ENCODE results near the gene UXT. TPM values are rescaled to one million over a fixed set of nuclear protein-coding genes. Genes with fewer than 3 reads are reported as not detected.

Gene UXT
- polyA plus RNA-seq, 1 of the 3 experiments (the other 2 are of a cell fraction): 205 TPM

DNA sequence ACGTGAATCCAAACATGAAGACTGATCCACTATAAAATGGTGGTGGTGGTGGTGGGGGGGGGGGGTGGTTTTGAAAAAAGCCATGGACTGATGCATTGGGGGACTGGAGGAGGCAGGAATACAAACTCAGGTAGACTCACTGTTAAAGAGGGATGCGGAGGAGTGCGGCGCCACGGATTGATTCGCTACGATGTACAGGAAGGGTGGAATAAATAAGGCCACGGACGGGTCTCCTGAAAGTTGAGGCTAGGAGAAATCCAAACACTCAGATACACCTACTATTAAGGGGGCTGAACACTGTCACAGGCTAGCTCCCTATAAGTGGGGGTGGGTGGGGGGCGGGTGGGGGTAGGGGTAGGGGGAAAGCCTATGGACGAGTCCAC lies 9.2 kb downstream of the UXT start:
- H3K36me3 ChIP-seq (replicated peaks in 1 of 2; ENCODE audit: control insufficient read depth in 1 of 2, insufficient read depth in 2 of 2, low read length in 1 of 2): peaks cover 3 to 10% of the 10 kb centered on the region in 2 experiments
- no peak overlapping the region; a peak in 1 of 4 replicates for H3K27ac ChIP-seq (ENCODE audit: low read depth in 2 of 2, low read length in 1 of 2)
- TF ChIP-seq TEAD4 (IDR thresholded peaks at IDR 0.05; ENCODE audit: borderline replicate concordance, insufficient read depth) (no peak), EP300 (IDR thresholded peaks at IDR 0.05; ENCODE audit: borderline replicate concordance in 1 of 2, low read depth in 1 of 2, low read length in 1 of 2) (no peak), YY1 (IDR thresholded peaks at IDR 0.05; ENCODE audit: low read depth) (no peak), CHD2 (IDR thresholded peaks at IDR 0.05; ENCODE audit: low read length, partially characterized antibody) (no peak), MXI1 (IDR thresholded peaks at IDR 0.05; ENCODE audit: low read depth, low read length) (no peak), JUND (IDR thresholded peaks at IDR 0.05) (no peak), FOSL2 (IDR thresholded peaks at IDR 0.05; ENCODE audit: borderline replicate concordance, low read depth) (no peak), FOXM1 (IDR thresholded peaks at IDR 0.05; ENCODE audit: low read depth) (no peak)
- TF ChIP-seq, protein P1, sequence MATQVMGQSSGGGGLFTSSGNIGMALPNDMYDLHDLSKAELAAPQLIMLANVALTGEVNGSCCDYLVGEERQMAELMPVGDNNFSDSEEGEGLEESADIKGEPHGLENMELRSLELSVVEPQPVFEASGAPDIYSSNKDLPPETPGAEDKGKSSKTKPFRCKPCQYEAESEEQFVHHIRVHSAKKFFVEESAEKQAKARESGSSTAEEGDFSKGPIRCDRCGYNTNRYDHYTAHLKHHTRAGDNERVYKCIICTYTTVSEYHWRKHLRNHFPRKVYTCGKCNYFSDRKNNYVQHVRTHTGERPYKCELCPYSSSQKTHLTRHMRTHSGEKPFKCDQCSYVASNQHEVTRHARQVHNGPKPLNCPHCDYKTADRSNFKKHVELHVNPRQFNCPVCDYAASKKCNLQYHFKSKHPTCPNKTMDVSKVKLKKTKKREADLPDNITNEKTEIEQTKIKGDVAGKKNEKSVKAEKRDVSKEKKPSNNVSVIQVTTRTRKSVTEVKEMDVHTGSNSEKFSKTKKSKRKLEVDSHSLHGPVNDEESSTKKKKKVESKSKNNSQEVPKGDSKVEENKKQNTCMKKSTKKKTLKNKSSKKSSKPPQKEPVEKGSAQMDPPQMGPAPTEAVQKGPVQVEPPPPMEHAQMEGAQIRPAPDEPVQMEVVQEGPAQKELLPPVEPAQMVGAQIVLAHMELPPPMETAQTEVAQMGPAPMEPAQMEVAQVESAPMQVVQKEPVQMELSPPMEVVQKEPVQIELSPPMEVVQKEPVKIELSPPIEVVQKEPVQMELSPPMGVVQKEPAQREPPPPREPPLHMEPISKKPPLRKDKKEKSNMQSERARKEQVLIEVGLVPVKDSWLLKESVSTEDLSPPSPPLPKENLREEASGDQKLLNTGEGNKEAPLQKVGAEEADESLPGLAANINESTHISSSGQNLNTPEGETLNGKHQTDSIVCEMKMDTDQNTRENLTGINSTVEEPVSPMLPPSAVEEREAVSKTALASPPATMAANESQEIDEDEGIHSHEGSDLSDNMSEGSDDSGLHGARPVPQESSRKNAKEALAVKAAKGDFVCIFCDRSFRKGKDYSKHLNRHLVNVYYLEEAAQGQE (IDR thresholded peaks at IDR 0.05; ENCODE audit: low read depth, low read length): no peak
- TF ChIP-seq, protein P2, sequence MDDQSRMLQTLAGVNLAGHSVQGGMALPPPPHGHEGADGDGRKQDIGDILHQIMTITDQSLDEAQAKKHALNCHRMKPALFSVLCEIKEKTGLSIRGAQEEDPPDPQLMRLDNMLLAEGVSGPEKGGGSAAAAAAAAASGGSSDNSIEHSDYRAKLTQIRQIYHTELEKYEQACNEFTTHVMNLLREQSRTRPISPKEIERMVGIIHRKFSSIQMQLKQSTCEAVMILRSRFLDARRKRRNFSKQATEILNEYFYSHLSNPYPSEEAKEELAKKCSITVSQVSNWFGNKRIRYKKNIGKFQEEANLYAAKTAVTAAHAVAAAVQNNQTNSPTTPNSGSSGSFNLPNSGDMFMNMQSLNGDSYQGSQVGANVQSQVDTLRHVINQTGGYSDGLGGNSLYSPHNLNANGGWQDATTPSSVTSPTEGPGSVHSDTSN (IDR thresholded peaks at IDR 0.05): no peak
- TF ChIP-seq, protein P3, sequence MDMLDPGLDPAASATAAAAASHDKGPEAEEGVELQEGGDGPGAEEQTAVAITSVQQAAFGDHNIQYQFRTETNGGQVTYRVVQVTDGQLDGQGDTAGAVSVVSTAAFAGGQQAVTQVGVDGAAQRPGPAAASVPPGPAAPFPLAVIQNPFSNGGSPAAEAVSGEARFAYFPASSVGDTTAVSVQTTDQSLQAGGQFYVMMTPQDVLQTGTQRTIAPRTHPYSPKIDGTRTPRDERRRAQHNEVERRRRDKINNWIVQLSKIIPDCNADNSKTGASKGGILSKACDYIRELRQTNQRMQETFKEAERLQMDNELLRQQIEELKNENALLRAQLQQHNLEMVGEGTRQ (IDR thresholded peaks at IDR 0.05; ENCODE audit: borderline replicate concordance, low read depth, low read length): no peak
- TF ChIP-seq, protein P4, sequence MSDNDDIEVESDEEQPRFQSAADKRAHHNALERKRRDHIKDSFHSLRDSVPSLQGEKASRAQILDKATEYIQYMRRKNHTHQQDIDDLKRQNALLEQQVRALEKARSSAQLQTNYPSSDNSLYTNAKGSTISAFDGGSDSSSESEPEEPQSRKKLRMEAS (IDR thresholded peaks at IDR 0.05; ENCODE audit: low read depth): no peak
- peaks cover 9% of the 10 kb centered on the region; the same call in 1 of the 2 replicates for H3K27me3 ChIP-seq (ENCODE audit: insufficient read depth)
- no peaks in the 10 kb centered on the region for H3K9me3 ChIP-seq
- ChIA-PET POLR2A (interaction anchor here (1.2 kb wide), 1 partner anchor 26 kb away, joined by 4 read pairs; no protein-coding TSS in a partner anchor), CTCF (no interaction called here)
- H3K79me2 ChIP-seq (ENCODE audit: insufficient read depth): peaks cover 14% of the 10 kb centered on the region; the same call in 1 of the 2 replicates
- peak overlapping the region; percentile 31; the same call in 1 of the 2 replicates for H3K9ac ChIP-seq
- H3K4me1 ChIP-seq (ENCODE audit: control insufficient read depth in 1 of 2, insufficient read depth in 2 of 2, low read depth in 1 of 2, low read length in 1 of 2): peaks cover 4 to 8% of the 10 kb centered on the region in 2 experiments; a peak in 1 of 4 replicates
- no peaks in the 10 kb centered on the region for H3K9me2 ChIP-seq
- 30% methylated on average over 11 of the region's 11 CpGs for WGBS (ENCODE audit: low lambda C conversion rate)
- H4K20me1 ChIP-seq (ENCODE audit: insufficient read depth): no peaks in the 10 kb centered on the region
- DNase-seq: no peak
- peak overlapping the region; percentile 63 to 67; a peak in 3 of 4 replicates for H3K4me3 ChIP-seq (ENCODE audit: low read depth in 2 of 2, low read length in 1 of 2)
- H2AFZ ChIP-seq (ENCODE audit: low read depth): no peak overlapping the region
- H3F3A ChIP-seq (replicated peaks; ENCODE audit: insufficient read depth): no peaks in the 10 kb centered on the region
- H3K4me2 ChIP-seq: peak overlapping the region; percentile 63

Data from SK-N-SH (cell line).